Measurements from ENCODE around the gene POLR2E. TPM values are rescaled to one million over a fixed set of nuclear protein-coding genes. Genes with fewer than 3 reads are reported as not detected.

POLR2E gene
- total and polyA plus RNA-seq, 2 experiments from 2014 or later: 172 to 336 TPM

GRCh38 chr19:1085676-1086442 is 9.3 kb downstream of the POLR2E start:
- no peak for DNase-seq
- Histone ChIP-seq H3F3A (ENCODE audit: insufficient read depth) (no peaks in the 10 kb centered on the region), H3K9me2 (ENCODE audit: insufficient read depth) (no peaks in the 10 kb centered on the region), H3K4me2 (ENCODE audit: unreplicated experiment) (no peak overlapping the region), H3K4me3 (no peak overlapping the region), H3K27me3 (replicated peaks; ENCODE audit: insufficient read depth) (no peaks in the 10 kb centered on the region), H3K4me1 (ENCODE audit: insufficient read depth) (no peaks in the 10 kb centered on the region), H3K79me2 (ENCODE audit: insufficient read depth) (no peaks in the 10 kb centered on the region), H4K20me1 (ENCODE audit: insufficient read depth) (no peaks in the 10 kb centered on the region), H3K9ac (no peak overlapping the region), H2AFZ (no peak overlapping the region), H3K27ac (no peak overlapping the region), H3K9me3 (ENCODE audit: low read depth) (no peaks in the 10 kb centered on the region), H3K36me3 (ENCODE audit: low read depth) (no peaks in the 10 kb centered on the region; the same call in 1 of the 2 replicates)
- 49 to 62% methylated on average over 35 to 36 of the region's 38 CpGs for WGBS, 2 experiments (ENCODE audit: low coverage in 1 of 2, low lambda C conversion rate in 2 of 2, missing lambda C conversion rate in 2 of 2)
- in situ Hi-C loops (cut with MboI): no loop called here
- TF ChIP-seq EZH2phosphoT487 (IDR thresholded peaks at IDR 0.05; ENCODE audit: insufficient read depth, low read depth) (no peak), EZH2 (IDR thresholded peaks at IDR 0.05; ENCODE audit: insufficient read depth, poor library complexity, severe bottlenecking) (no peak)

GRCh38 chr19:1085053-1085658 is 10.0 kb downstream of the POLR2E start:
- Histone ChIP-seq H3K9me2 (ENCODE audit: insufficient read depth) (no peaks in the 10 kb centered on the region), H3K4me2 (ENCODE audit: unreplicated experiment) (no peak overlapping the region), H3K79me2 (ENCODE audit: insufficient read depth) (no peaks in the 10 kb centered on the region), H4K20me1 (ENCODE audit: insufficient read depth) (no peaks in the 10 kb centered on the region), H2AFZ (no peak overlapping the region), H3K4me3 (no peak overlapping the region), H3K27ac (no peak overlapping the region), H3K36me3 (ENCODE audit: low read depth) (no peaks in the 10 kb centered on the region; the same call in 1 of the 2 replicates), H3F3A (ENCODE audit: insufficient read depth) (no peaks in the 10 kb centered on the region), H3K9ac (no peak overlapping the region), H3K4me1 (ENCODE audit: insufficient read depth) (no peaks in the 10 kb centered on the region), H3K27me3 (replicated peaks; ENCODE audit: insufficient read depth) (no peaks in the 10 kb centered on the region), H3K9me3 (ENCODE audit: low read depth) (no peaks in the 10 kb centered on the region)
- in situ Hi-C loops (cut with MboI): no loop called here
- no peak for DNase-seq
- no peak for TF ChIP-seq EZH2phosphoT487 (IDR thresholded peaks at IDR 0.05; ENCODE audit: insufficient read depth, low read depth)
- no peak for TF ChIP-seq EZH2 (IDR thresholded peaks at IDR 0.05; ENCODE audit: insufficient read depth, poor library complexity, severe bottlenecking)
- 46 to 49% methylated on average over 6 to 8 of the region's 8 CpGs for WGBS, 2 experiments (ENCODE audit: low coverage in 1 of 2, low lambda C conversion rate in 2 of 2, missing lambda C conversion rate in 2 of 2)

- no peaks in the 10 kb centered on the region for H3F3A ChIP-seq (ENCODE audit: insufficient read depth)
- no peak overlapping the region for H3K27ac ChIP-seq
- in situ Hi-C loops (cut with MboI): no loop called here
- no peaks in the 10 kb centered on the region for H3K9me2 ChIP-seq (ENCODE audit: insufficient read depth)
- no peaks in the 10 kb centered on the region for H3K27me3 ChIP-seq (replicated peaks; ENCODE audit: insufficient read depth)
- no peak overlapping the region for H2AFZ ChIP-seq
- no peaks in the 10 kb centered on the region for H4K20me1 ChIP-seq (ENCODE audit: insufficient read depth)
- no peak for DNase-seq
- no peak overlapping the region for H3K9ac ChIP-seq
- H3K36me3 ChIP-seq (ENCODE audit: low read depth): no peaks in the 10 kb centered on the region
- no peak for TF ChIP-seq EZH2phosphoT487 (IDR thresholded peaks at IDR 0.05; ENCODE audit: insufficient read depth, low read depth)
- no peak for TF ChIP-seq EZH2 (IDR thresholded peaks at IDR 0.05; ENCODE audit: insufficient read depth, poor library complexity, severe bottlenecking)
- H3K4me3 ChIP-seq: no peak overlapping the region
- no peaks in the 10 kb centered on the region for H3K79me2 ChIP-seq (ENCODE audit: insufficient read depth)
- WGBS, 2 experiments (ENCODE audit: low coverage in 1 of 2, low lambda C conversion rate in 2 of 2, missing lambda C conversion rate in 2 of 2): 82 to 85% methylated on average over 42 to 43 of the region's 43 CpGs
- H3K4me1 ChIP-seq (ENCODE audit: insufficient read depth): no peaks in the 10 kb centered on the region
- H3K4me2 ChIP-seq (ENCODE audit: unreplicated experiment): no peak overlapping the region
- H3K9me3 ChIP-seq (ENCODE audit: low read depth): no peaks in the 10 kb centered on the region
Observed at GRCh38 chr19:1084024-1084868, 10.9 kb downstream of the POLR2E start.
